ENCODE data around the gene MRPL38.

GRCh38 chr17:75885431-75885830 is 19.3 kb downstream of the MRPL38 start:
- TF ChIP-seq CTCF (IDR thresholded peaks at IDR 0.05) (no peak), POLR2A (IDR thresholded peaks at IDR 0.05) (no peak)
